AG09319 (cell line): ENCODE measurements around the gene CHCHD6.

Experiments
- DNase-seq: peaks from one replicate; pipeline ENCODE4 v3.0.0-alpha.2; 2010; ENCODE audit warnings: low read depth; ENCODE audit errors: extremely low read depth
- CTCF ChIP-seq: IDR thresholded peaks from 2 replicates; pipeline ENCODE4 v1.5.1; 2011; ENCODE audit warnings: low read depth, mild to moderate bottlenecking, inconsistent platforms, low read length, moderate library complexity

The CHCHD6 gene

GRCh38 chr3:126746395-126747177 lies 42.5 kb downstream of the CHCHD6 start:
- DNase-seq: no peak
- no peak for TF ChIP-seq CTCF

DNA sequence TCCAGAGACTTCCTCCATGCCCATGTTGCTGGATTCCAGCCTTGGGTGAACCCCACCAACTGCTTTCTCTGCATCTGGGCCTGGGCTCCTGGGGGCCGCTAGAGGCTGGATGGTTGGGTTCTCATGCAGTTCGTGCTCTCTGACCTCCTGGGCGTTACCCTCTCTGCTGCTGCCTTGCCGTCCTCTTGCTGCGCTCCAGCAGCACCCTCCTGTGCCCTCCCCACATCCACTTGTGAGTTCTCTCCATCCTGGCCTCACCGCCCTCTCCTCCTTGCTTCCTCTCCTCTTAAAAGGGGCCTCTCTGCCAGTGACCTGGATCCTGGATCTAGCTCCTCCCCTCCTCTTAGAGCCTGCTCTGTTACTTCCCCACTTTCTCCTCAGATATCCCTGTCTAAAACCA lies 43.7 kb downstream of the CHCHD6 start:
- DNase-seq: no peak
- no peak for TF ChIP-seq CTCF

- no peak for TF ChIP-seq CTCF
- DNase-seq: no peak
Observed at GRCh38 chr3:126748701-126749546, 44.9 kb downstream of the CHCHD6 start.

GRCh38 chr3:126749547-126749875 lies 45.5 kb downstream of the CHCHD6 start:
- no peak for DNase-seq
- TF ChIP-seq CTCF: no peak

- no peak for TF ChIP-seq CTCF
Observed at GRCh38 chr3:126749931-126750755, 46.1 kb downstream of the CHCHD6 start.

GRCh38 chr3:126750756-126751121 lies 46.7 kb downstream of the CHCHD6 start:
- no peak for TF ChIP-seq CTCF
- no peak for DNase-seq

More at GRCh38 chr3:126749931-126750755, 46.1 kb downstream of the CHCHD6 start:
- no peak for DNase-seq
